Measurements from ENCODE around the gene DCLK1. TPM values are rescaled to one million over a fixed set of nuclear protein-coding genes. Genes with fewer than 3 reads are reported as not detected.
"Not testable (repeated sequence)": the region's sequence is repeated elsewhere in the genome, so short reads cannot be mapped to it uniquely, and the experiment has no call there.

DCLK1 gene
- total and polyA plus RNA-seq, 10 donors, result 2.0 to 22.1 (median 11.7) TPM

DNA sequence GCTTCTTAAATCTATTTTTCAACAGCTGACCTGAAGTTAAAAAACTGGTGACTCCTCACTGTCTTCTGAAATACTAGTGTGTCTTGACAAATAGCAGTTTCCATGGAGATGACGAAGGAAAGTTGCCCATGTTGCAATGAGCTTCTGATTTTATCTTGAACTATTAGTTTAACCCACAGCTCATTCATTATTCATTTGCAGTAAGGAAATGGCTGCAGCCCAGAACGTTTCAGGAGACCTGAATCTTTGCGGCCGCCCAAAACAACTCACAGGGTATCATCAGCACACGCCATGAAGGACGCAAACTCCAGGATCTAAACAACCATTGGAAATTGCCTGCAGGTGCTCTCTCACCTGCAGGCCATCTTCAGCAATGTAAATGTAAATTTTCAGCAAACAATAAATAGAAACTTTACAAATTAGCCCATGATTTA lies 142.5 kb downstream of the DCLK1 start:
- Histone ChIP-seq H3K36me3 (no peaks in the 10 kb centered on the region), H3K9me3 (no peaks in the 10 kb centered on the region), H3K27me3 (replicated peaks in 1 of 7) (no peaks in the 10 kb centered on the region), H3K27ac (no peak overlapping the region), H3K4me3 (no peak overlapping the region), H3K4me1 (peaks cover 0 to 1% (median 0%) of the 10 kb centered on the region in 6 donors)
- no peak for DNase-seq
- TF ChIP-seq POLR2AphosphoS5 (IDR thresholded peaks at IDR 0.05) (no peak), POLR2A (IDR thresholded peaks at IDR 0.05) (no peak)
- TF ChIP-seq, protein P1, sequence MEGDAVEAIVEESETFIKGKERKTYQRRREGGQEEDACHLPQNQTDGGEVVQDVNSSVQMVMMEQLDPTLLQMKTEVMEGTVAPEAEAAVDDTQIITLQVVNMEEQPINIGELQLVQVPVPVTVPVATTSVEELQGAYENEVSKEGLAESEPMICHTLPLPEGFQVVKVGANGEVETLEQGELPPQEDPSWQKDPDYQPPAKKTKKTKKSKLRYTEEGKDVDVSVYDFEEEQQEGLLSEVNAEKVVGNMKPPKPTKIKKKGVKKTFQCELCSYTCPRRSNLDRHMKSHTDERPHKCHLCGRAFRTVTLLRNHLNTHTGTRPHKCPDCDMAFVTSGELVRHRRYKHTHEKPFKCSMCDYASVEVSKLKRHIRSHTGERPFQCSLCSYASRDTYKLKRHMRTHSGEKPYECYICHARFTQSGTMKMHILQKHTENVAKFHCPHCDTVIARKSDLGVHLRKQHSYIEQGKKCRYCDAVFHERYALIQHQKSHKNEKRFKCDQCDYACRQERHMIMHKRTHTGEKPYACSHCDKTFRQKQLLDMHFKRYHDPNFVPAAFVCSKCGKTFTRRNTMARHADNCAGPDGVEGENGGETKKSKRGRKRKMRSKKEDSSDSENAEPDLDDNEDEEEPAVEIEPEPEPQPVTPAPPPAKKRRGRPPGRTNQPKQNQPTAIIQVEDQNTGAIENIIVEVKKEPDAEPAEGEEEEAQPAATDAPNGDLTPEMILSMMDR (IDR thresholded peaks at IDR 0.05 in 8 of 11, conservative IDR thresholded peaks at IDR 0.05 in 3 of 11), result no peak
- intact Hi-C loops (cut with DNase I; ENCODE audit: low total_unique reads), result no loop called here
- 68 to 76% (median 75%) methylated on average over 6 of the region's 6 CpGs for WGBS, 5 donors

DNA sequence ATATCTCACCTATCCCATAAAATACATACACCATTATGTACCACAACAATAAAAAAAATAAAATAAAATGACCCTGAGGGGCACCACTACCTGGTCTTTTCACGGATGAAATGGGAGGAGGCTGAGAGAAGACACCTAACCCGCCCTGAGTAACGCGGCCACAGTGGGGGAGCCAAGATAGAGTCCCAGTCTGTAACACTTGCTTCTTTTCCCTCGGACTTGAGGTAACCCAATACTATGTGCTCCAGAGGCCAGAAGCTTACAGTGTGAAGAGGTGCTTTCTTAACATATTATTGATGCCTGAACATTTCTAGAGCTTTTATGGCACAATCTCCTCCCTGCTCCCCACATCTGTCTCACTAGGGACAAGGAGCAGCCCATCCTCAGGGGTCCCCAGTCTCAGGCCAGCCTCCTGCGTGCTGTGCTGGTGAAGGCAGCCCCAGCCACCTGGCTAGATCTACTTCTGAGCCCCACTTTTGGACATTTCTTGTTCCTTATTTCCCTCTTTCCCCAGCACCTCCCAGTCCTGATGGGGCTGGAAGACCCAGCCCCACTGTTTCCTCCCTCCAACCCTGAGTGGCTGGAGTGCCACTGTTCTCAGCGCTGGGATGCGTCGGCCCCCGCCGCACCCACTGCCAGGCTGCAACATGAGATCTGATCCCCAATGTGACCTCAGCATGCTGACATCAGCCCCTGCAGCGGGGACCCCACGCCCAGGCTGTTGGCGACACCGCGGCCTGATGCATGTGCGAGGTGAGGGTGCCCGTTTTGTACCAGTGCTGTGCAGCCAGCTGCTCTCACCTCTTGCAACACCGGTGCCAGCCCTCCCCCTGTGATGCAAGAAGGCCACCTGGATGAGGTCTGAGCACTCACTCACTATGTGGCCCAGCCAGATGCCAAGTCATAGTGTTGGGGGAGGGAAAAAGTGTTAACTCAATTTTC lies 143.3 kb downstream of the DCLK1 start:
- WGBS, 5 donors, result 57 to 70% (median 63%) methylated on average over 12 to 19 of the region's 19 CpGs
- intact Hi-C loops (cut with DNase I; ENCODE audit: low total_unique reads), result no loop called here
- Histone ChIP-seq H3K4me1 (no peaks in the 10 kb centered on the region), H3K4me3 (no peak overlapping the region), H3K36me3 (no peaks in the 10 kb centered on the region), H3K27me3 (replicated peaks in 1 of 7) (no peaks in the 10 kb centered on the region), H3K27ac (no peak overlapping the region), H3K9me3 (no peaks in the 10 kb centered on the region)
- TF ChIP-seq, protein P1 (IDR thresholded peaks at IDR 0.05 in 8 of 11, conservative IDR thresholded peaks at IDR 0.05 in 3 of 11), result no peak
- TF ChIP-seq POLR2AphosphoS5 (IDR thresholded peaks at IDR 0.05), result no peak
- no peak for TF ChIP-seq POLR2A (IDR thresholded peaks at IDR 0.05)
- no peak for DNase-seq

DNA sequence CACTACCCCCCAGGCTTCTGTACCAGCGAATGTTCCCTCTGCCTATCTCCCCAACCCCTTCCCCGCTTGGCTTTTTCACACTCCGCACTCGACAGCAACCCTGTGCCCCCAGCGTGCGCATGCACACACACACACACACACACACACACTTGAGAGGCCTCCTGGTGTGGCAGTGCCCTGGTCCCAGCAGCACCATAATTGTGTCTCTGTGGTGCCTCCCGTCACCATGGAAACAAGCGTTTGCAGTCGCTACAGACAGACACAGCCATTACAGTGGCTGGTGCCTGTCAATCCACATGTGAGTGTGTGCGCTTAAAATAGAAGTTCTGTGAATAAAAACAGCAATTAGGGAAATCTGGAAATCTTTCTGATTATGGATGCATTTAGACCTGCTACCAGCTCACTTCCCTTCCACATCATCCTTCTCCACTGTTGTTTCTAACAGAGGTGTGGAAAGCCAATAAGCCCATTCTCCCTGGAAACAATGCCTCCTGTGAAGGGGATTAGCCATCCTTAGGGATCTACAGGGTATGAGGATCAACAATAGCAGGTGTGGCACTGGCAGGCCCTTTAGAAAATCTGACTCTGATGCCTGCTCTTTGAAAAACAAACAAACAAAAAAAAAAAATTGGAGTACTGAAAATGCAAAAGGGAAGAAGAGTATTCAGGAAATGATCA lies 146.3 kb downstream of the DCLK1 start:
- Histone ChIP-seq H3K4me1 (no peaks in the 10 kb centered on the region), H3K27ac (no peak overlapping the region), H3K36me3 (no peaks in the 10 kb centered on the region), H3K4me3 (no peak overlapping the region), H3K9me3 (no peaks in the 10 kb centered on the region), H3K27me3 (replicated peaks in 1 of 7) (no peaks in the 10 kb centered on the region)
- no peak for DNase-seq
- TF ChIP-seq, protein P1 (IDR thresholded peaks at IDR 0.05 in 8 of 11, conservative IDR thresholded peaks at IDR 0.05 in 3 of 11), result no peak
- TF ChIP-seq POLR2A (IDR thresholded peaks at IDR 0.05) (no peak), POLR2AphosphoS5 (IDR thresholded peaks at IDR 0.05) (no peak)
- intact Hi-C loops (cut with DNase I; ENCODE audit: low total_unique reads), result no loop called here
- WGBS, 5 donors, result 68 to 81% (median 68%) methylated on average over 10 of the region's 10 CpGs

DNA sequence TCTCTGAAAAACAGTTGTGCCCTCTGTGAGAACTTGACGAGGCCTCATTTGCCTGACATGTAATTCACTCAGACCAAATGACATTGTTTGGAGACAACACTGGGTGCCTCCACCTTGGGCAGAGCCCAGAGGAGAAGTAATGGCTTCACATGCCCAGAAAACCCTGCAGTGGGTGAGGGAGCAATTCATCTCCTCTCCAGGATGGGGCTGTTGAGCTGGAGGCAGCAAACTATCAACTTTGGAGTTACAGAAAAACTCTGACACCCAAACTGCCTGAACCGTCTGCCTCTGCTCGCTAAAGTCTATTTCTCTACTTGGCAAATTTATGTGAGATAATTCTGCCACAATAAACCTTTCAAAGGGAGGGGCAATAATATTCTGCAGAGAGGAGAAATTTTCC lies 146.9 kb downstream of the DCLK1 start:
- intact Hi-C loops (cut with DNase I; ENCODE audit: low total_unique reads), result no loop called here
- Histone ChIP-seq H3K9me3 (no peaks in the 10 kb centered on the region), H3K27ac (no peak overlapping the region), H3K36me3 (no peaks in the 10 kb centered on the region), H3K27me3 (replicated peaks in 1 of 7) (no peaks in the 10 kb centered on the region), H3K4me3 (no peak overlapping the region), H3K4me1 (peaks cover 0 to 5% (median 0%) of the 10 kb centered on the region in 6 donors)
- WGBS, 5 donors, result 82 to 93% (median 89%) methylated on average over 3 of the region's 3 CpGs
- no peak for TF ChIP-seq POLR2AphosphoS5 (IDR thresholded peaks at IDR 0.05)
- TF ChIP-seq, protein P1 (IDR thresholded peaks at IDR 0.05 in 8 of 11, conservative IDR thresholded peaks at IDR 0.05 in 3 of 11), result no peak
- no peak for TF ChIP-seq POLR2A (IDR thresholded peaks at IDR 0.05)
- DNase-seq, result no peak

DNA sequence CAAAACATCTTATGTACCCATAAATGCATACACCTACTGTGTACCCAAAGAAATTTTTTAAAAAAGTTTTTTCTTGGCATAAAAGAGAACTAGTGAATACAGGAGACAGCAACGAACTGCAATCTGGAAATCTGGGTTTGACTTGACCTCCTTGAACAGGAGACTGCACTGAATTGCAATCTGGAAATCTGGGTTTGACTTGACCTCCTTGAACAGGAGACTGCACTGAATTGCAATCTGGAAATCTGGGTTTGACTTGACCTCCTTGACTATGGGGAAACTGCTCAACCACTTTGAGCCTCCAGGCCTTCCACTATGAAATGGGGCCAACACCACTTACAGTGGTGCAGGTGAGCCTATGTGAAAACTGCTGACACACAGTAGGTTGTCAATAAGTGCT lies 147.5 kb downstream of the DCLK1 start:
- DNase-seq; H3K27me3 ChIP-seq (replicated peaks in 1 of 7); H3K36me3 ChIP-seq; H3K4me3 ChIP-seq; H3K27ac ChIP-seq; H3K9me3 ChIP-seq; intact Hi-C loops (cut with DNase I; ENCODE audit: low total_unique reads): not testable (repeated sequence)
- peaks cover 0 to 11% (median 3%) of the 10 kb centered on the region in 6 donors for H3K4me1 ChIP-seq
- WGBS, 5 donors, result 50 to 72% (median 66%) methylated on average over 1 of the region's 1 CpG

Data from spleen (tissue), 11 donors.